AG09319 (cell line): ENCODE results near the gene IL27RA.

ENCODE experiments used
- DNase-seq: peaks from one replicate; pipeline ENCODE4 v3.0.0-alpha.2; 2010; ENCODE audit warnings: low read depth; ENCODE audit errors: extremely low read depth
- TF ChIP-seq, protein P1 (sequence below): IDR thresholded peaks from 2 replicates; pipeline ENCODE4 v1.5.1; 2011; ENCODE audit warnings: low read depth, mild to moderate bottlenecking, inconsistent platforms, low read length, moderate library complexity

IL27RA gene

DNA sequence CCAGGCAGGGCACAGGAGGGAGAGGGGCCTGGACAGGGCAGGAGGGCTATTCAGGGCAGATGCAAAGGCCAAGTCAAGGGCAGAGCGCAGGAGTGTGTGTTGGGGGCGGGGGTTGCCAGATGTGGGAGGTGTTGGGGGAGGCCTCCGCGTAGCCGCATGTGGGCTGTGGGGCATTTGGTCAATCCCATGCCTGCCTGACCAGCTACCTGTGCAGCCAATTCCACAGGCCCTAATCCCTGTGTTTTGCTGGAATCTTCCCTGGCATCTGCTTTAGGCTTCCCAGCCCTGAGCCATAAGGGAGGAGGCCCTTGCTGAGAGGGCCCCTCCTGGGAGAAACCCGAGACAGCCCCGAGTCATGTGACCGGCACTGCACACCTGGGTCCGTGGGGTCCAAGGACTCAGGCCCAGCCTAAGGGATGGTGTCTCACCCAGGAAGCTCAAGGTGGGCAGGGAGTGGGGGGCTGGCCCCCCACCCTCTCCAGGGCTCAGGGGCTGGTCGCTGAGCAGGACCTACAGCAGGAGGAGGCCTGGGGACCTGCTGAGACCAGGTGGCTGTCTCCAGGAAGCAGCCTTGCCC, 45.7 kb upstream of the IL27RA start:
- TF ChIP-seq, protein P1, sequence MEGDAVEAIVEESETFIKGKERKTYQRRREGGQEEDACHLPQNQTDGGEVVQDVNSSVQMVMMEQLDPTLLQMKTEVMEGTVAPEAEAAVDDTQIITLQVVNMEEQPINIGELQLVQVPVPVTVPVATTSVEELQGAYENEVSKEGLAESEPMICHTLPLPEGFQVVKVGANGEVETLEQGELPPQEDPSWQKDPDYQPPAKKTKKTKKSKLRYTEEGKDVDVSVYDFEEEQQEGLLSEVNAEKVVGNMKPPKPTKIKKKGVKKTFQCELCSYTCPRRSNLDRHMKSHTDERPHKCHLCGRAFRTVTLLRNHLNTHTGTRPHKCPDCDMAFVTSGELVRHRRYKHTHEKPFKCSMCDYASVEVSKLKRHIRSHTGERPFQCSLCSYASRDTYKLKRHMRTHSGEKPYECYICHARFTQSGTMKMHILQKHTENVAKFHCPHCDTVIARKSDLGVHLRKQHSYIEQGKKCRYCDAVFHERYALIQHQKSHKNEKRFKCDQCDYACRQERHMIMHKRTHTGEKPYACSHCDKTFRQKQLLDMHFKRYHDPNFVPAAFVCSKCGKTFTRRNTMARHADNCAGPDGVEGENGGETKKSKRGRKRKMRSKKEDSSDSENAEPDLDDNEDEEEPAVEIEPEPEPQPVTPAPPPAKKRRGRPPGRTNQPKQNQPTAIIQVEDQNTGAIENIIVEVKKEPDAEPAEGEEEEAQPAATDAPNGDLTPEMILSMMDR: no peak
- no peak for DNase-seq

DNA sequence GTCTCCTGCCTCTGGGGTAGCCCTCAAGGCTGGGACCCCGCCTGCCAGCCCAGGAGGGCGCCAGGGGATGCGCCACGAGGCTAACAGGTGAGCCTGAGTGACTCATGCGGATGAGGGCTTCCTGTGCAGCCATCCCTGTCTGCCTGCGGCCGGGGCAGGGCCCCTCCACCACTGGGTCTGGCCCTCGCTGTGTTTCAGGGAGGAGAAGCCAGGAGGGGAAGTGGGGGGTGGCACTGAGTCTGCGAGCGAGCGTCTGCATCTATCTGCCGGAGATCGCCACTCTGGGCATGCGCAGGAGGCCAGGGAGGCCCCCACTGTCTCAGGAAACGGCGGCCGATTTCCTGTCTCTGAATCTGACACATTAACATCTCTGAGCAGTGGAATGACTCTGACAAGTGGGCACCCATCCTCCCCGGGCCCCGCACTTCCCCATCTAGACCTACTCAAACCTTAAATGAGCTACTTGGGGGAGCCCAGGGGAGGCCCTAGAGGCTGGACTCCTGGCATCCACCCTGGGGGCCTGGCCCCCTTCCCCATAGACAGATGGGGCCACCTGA, 45.1 kb upstream of the IL27RA start:
- TF ChIP-seq, protein P1: no peak
- DNase-seq: no peak

DNA sequence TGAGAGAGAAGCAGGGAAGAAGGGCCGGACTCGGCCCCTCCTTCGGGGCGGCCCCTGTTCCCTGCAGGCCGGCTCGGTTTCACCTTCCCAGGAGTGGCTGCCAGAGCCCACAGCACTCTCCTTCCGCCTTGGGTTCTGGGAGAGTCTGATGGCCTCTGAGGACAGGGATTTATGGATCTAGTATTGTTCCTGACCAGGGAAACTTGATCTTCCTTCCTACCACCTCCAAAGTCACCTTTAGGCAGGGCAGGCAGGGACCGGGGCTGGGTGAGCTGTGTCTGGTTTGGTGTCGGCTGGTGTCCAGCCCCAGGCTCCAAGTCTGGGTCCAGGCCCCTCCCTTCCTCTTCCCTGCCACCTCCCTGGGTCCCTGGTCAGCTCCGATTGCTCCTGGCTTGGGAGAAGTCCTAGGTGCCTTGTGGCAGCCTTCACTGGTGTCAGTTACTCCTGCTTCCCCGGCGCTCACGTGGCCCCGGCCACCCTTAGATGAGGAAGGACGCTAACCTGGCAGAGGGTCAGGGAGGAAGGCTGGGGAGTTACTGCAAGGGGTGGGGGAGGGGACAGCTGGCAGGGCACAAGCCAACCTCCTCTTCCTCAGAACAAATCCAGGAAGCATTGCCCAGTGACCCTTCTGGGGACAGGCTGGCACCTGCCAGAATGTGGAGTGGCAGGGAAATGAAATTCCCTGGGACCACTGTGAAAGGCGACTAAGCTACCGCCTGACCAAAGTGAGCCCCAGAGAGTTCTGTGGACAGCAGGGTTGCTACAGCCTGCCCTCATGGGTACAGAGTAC, 44.3 kb upstream of the IL27RA start:
- no peak for DNase-seq
- TF ChIP-seq, protein P1: no peak

DNA sequence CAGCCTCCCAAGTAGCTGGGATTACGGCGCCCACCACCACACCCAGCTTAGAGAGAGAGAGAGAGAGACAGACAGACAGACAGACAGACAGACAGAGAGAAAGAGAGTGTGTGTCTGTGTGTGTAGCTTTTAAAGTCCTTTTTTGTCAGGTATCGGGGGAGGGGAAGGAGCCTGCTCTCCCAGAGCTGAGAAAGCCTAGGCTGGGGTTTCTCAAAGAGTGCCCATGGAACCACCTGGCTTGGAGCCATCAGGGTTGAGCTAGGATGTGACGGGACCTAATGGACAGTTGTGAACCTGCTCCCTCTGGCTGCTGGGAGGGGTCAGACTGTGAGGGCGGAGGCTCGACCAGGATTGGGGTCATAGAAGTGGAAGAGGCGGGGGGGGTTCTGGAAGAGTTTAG, 42.1 kb upstream of the IL27RA start:
- TF ChIP-seq, protein P1: no peak
- DNase-seq: no peak

DNA sequence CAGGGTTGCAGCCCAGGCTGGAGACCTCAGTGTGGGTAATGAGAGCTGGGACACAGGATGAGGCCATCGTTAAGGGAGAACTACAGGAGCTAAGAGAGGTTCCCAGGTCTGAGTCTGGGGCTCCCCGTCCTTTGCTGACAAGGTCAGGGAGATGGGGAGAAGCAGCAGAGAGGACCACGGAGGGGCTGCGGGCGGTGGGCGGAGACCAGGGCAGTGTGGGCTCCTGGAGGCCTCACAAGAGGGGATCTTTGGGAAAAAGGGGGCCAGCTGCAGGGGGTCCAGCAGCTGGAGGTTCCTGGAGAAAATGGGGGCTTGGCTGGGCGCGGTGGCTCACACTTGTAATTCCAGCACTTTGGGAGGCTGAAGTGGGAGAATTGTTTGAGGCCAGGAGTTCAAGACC, 41.5 kb upstream of the IL27RA start:
- TF ChIP-seq, protein P1: no peak
- no peak for DNase-seq

DNA sequence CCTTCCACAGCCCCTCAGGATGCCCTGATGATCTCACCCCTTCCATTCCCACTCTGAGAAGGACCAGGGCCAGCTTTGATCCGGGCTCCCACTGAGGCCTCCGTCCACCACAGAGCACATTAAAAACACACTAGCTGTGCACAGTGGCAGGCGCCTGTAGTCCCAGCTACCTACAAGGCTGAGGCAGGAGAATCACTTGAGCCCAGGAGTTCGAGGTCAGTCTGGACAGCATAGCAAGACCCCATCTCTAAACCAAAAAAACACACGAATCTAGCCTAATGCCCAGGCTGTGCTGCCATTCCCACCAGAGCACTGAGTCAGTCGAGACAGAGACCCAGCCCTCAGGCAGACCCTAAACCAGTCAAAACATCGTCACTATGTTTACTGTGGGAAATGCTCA, 39.5 kb upstream of the IL27RA start:
- TF ChIP-seq, protein P1: no peak
- no peak for DNase-seq

DNA sequence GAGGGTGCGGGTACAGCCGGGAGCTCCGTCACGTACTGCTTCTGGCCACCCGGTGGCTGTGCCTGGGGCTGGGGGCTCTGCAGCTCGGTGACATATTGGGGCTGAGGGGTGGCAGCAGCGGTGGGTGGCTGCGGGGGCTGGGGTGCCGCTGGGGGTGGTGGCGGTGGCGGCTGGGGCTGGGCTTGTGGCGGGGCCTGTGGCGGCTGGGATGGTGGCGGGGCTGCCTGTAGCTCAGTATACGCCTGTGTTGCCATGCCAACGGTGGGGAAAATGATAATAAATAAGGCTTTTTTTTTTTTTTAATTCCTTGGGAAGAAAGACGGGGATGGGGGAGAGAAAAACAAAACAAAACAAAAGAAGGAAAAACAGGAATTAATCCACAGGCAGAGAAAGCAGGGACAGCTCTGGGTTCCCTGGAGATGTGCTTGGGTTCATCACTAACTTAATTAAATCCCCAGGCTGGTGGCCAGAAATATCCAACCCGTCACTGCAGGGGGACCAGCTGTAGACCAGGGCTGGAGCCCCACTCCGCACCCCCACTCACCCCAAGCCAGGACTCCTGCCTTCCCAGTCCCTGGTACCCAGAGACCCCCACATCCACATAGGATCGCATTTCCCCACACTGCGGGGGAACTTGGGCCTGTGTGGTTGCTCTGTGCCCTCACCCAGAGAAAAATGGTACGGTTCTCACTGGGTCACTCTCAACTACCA, 37.8 kb upstream of the IL27RA start:
- DNase-seq: no peak
- TF ChIP-seq, protein P1: no peak
